ENCODE measurements around the gene NFKB2.

The NFKB2 gene

DNA sequence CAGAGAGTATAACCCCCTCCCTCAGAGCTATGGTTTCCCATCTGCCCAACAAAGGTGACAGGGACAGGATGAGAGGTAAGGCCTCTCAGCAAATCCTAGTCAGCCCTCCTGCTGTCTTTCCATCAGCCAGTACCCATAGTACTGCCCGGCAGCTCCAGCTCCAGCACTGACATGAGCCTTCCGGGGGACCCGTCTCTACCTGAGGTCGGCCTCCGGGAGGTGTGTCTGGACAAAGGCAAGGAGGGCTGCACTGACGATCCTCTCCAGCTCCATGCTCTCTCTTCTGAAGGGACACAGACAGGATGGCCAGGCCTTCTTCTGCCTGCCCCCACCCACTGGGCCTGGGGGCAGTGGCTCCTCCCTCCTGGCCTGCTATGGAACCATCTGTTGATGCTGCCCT, 29.4 kb downstream of the NFKB2 start:
- no peak for DNase-seq

DNA sequence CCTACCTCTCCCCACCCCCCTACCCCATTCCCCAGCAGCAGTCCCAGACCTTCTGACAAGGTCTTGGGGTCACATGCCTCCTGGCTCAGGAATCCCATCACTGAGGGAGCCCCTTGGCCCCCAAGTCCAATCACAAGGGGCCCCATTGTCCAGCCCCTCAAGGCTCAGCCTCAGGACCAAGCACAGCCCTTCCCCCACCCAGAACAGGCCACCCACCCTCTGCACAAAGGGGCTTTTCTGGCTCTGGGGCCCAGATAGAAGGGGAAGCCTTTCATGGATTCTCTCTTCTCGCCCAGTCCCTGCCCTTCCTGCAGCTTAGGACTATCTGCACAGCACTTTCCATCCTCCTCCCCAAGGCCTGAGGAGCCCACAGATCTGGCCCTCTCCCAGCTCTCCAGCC, 29.9 kb downstream of the NFKB2 start:
- no peak for DNase-seq

DNA sequence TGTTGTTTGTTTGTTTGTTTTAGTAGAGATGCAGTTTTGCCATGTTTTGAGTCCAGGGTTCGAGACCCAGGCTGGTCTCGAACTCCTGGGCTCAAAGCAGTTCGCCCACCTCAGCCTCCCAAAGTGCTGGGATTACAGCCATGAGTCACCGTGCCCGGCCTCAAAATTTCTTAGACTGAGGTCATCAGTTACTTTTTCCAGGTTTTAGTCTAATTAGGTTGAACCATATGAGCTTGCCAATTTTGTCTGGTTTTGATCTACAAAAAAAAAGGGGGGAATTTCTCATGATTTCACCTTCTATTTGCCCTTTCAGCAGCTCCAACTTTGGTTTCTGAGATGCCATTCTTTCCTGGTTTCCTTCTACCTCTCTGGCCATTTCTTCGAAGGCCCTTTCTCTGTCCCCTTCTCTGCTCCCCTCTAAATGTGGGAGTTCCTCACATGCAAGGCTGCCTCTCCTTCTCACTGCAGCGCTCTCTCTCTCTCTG, 31.3 kb downstream of the NFKB2 start:
- no peak for DNase-seq

DNA sequence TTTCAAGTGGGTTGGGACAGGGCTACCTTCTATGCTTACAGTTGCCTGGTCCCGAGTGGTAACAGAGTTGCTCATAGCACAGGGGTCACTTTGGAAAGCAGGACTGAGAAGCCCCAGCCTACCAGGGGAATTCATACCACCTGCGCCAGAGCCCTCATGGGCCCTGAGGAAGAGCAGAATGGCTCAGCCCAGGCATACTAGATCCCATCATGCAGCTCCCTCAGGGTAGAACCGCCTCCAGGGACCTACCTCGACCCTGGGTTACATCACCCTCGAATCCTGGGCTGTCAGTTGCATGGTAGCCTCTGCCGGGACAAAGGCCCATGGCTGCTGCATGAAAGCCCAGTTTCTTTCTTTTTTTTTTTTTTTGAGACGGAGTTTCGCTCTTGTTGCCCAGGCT, 34.0 kb downstream of the NFKB2 start:
- no peak for DNase-seq

DNA sequence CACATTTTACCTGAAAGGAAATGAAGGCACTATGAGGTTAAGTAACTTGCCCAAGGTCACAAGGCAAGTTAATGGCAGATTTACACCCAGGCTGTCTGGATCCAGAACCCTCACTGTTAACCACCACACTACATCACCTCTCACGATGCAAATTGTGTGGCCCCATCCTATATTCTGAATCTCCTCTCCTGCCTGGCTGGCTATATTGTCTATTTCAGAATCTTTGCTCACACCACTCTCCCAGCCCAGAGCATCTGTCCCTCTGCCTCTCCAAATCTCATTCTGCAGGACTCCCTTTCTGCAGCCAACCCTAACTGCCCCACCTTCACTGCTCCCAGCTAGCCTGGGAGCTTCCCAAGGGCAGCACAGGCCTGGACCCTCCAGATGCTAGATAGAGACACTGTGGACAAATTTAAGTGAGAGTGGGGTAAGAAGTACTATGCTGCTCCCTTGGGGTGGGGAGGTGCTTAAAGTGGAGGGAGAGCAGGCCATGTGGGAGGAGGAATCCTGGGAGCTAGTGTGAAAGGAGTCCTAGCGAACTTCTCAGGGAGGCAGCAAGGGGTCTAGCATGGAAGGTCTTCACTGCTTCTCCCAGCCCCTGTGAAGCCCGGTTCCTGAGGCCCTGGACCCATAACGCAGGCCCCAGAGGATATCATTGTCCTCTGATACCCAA, 36.1 kb downstream of the NFKB2 start:
- no peak for DNase-seq

DNA sequence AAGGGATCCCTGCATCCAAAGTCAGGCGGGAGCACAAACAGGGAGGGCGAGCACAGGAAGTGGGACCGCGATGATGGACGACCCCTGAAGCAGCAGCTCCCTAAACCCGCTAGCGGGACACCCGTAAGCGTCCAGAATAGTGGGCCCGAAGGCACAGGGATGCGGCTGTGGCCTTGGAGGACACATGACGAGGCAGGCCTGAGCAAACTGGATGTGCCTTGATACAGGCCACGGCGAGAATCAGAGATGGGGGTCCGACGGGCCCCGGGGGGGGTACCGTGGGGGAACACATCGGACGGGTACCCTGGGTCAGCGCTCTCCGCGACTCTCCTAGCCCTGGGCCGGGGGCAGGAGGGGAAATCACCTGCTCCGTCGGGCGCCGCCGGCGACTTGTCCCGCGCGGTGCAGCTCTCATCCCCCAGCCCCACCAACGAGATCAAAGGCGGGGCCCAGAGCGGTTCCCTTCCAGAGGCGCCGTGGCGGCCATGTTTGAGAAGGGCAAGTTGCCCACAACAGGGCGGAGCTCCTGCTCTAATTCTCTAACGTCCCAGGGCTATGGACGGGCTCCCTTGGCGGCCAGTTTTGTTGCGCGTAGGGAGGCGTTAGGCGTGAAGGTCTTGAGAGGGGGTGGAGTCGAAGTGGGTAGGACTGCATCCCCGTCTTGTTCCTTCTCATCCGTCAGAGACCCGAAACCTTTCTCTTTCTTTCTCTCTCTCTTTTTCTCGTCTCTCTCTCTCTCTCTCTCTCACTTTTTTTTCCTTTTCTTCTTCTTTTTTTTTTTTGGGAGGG, 36.9 kb downstream of the NFKB2 start, which contains the start of gene CUEDC2:
TSS of gene CUEDC2 (minus strand) at position 413 of the 789 bp plus-strand sequence. CDS start 7,386 bp downstream, outside the sequence.
- peak; percentile 98 for DNase-seq

DNA sequence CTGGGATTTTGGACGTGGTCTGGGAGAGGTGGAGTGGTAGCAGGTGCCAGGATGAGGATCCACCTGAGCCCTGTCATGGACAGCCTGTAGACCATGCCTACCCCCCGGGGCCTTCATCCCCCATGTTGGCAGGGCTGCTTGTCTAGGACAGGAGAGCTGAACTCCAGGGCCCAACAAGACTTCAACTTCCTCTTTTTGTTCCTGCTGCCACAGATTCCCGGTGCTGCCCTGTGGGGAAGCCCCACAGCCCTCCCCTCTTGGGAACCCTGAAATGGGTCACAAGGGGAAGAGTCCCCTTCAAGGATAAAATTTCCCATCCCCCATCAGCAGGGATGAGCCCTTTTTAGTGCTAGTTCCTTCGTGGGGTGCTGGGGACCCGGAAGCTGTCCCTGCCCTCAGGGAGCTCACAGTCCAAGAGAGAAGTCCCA, 38.1 kb downstream of the NFKB2 start:
- no peak for DNase-seq

DNA sequence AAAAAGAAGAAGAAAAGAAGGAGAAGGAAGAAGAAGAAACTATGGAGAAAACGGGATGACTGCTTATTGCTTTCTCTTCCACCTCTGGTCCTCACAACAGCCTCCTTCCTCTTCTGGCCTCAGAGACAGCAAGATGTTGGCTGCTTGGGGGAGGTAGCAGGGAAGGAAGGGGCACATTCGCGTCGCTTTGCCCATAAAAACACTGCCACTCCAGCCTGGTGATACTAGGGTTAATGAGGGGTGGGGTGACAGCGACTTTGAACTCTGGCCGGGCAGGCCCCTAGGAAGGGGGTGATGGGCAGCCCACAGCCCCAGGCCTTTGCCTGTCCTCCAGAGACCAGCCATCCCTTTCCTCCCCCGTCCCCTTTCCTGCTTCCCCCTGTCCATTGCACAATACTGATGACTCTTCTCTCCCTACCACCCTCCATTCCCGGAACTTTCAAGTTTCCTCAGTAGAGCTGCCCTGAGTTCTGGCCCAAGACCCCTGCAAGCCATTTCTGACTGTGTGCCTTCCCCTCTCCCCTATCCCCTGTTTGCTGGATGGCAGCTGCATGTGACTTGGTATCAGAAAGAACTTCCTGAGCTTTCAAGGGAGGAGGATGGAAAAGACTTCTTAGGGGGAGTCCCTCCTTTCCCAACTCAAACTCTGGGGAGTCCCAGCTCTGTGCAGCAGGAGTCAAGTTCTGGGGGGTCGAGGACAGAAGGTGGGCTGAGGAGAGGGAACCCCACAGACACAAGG, 39.1 kb downstream of the NFKB2 start:
- no peak for DNase-seq

DNA sequence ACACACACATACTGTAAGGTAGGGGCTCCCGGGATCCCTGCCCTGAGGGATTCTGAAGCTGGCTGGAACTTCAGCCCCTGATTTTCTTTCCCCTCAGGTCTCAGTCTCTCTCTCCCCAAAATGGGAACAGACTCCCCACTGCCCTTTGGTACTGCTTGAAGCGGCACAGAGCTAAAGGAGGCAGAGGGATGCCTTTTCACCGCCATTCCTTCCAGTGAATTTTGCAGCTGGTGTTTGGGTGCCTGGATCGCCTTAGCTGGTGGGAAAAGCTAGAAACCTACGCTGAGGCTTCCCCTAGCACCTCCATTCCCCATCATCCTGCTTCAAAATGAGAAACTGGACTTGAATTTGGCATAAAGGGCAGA, 39.6 kb downstream of the NFKB2 start:
- DNase-seq = no peak

DNA sequence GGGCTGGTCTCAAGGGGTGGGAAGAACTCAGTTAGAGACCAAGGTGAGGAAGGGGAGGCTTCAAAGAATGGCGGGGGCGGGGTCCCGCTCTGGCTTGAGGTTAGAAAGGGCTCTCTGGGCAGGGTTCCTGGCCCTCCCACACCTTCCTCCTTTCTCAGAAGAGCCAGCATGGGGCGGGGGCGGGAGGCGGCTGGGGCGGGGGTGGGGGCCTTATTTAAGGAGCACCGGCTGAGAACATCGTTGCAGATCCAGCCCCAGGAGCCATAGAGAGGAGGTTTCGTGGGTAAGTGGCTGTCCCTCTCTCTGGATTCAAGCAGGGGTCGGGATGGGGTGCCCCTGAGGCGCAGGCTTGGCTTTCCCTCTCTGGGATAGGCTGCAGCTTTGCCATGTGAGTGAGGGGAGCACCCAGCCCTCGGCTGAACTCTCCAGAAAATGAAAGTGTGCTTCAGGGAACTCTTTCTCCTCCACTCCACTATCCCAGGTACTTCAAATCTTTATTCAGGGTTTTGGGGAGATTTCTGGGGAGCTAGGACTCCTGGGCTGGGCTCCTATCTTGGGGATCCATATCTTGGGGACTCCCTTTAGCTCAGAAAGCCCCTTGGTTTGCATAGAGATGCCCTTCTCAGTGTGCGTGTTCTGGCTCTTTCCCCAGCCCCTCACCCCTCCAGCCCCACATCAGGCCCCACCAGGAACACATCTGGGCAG, 40.2 kb downstream of the NFKB2 start:
- peak; percentile 77 for DNase-seq

DNA sequence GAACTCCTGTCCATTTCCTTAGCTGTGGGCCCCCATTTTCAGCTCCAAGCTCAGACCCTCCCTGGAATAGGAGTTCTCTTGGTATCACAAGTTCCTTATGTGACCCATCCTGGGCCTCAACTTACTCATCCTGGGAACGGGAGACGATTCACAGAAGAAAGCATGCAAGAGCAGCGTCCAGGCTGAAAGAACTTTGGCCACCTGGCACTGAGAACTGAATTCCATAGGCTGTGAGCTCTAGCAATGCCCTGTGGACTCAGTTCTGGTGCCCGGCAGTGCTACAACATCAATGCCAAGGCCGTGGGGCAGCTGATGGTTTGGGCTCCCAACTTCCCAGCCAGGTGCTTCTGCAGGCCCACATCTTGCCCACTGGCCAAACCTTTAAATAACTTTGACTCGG, 40.8 kb downstream of the NFKB2 start:
- no peak for DNase-seq

DNA sequence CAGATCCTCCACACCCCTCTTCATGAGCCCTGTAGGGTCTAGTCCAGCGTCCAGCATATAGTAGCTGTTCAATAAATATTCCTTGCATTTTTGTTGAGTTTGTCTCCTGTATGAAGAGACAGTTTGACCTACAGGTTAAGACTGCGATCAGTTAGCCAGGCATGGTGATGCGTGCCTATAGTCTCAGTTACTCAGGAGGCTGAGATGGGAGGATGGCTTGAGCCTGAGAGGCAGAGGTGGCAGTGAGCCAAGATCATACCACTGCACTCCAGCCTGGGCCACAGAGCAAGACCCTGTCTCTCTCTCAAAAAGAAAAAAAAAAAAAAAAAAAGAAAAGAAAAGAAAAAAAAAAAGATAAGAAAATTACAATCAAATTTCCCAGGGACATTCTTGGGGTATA, 42.0 kb downstream of the NFKB2 start:
- DNase-seq = no peak

DNA sequence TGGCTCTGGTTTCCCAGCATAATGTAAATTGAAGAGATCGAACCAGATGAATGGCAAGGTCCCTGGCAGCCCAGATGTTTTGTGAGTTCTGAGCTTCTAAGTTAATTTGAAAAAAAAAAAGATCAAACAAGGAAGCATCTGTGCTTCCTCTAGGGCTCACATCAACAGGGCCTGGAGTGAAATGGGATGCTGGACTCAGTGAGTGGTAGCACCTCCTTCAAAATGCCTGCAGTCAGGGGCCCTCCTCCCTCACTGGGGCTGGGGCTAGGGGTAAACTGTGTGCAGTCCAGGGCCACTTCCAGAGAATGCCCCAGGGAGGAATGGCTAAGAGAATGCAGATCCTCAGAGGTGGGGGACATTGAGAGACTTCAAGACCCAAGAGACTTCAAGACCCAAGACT, 42.9 kb downstream of the NFKB2 start:
- no peak for DNase-seq

DNA sequence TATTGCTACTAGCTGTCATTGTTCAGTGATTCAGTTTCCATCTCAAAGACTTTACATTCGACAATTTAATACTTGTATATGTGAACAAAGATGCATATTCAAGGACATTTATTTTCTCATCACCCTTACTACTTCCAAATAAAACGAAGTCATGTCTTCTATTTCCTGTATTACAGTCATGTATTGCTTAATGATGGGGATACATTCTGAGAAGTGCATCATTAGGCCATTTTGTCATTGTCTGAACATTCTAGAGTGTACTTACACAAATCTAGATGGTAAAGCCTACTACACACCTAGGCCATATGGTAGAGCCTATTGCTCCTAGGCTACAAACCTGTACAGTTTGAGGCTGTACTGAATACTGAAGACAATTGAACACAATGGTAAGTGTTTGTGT, 49.3 kb downstream of the NFKB2 start:
- DNase-seq = no peak

DNA sequence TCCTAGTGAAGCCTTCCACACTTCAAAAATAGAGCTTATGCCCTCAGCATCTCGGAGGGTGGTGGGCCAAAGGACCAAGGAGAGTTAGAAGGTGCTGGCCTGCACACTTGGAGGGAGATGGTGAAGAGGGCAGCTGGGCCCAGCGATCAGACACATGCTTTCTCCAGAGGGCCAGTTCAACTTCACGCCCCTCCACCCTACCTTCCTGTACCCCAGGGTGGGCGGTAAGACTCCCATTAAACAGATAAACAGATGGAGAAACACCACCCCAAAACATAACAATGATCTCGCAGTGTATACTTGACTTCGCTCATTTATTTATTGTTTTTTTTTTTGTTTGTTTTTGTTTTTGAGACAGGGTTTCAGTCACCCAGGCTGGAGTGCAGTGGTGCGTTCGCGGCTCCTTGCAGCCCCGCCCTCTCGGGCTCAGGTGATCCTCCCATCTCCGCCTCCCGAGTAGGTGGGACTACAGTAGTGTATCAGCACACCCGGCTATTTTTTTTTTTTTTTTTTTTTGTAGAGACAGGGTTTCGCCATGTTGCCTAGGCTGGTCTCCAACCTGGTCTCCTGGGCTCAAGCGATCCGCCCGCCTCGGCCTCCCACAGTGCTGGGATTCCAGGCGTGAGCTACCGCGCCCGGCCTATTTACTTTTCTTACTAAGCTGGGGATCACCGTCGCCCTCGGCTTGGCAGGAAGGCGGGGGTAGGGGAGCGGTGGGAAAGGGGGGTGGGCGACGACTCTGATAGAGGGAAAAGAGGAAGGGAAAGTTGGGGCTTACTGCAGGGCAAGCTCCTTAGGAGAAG, 54.0 kb downstream of the NFKB2 start:
- peak; percentile 90 for DNase-seq

DNA sequence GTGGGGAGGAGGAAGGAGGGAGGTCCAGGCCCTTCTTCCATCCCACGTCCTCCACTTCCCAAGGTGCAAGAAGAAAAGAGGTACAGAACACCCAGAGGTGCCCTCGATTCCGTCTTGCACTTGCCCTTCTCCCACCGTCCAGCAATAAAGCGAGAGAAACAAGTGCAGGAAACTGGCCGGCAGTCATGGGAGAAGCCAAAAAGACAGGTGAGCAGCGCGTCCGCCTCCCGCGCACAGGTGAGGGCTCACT, 54.5 kb downstream of the NFKB2 start:
- no peak for DNase-seq

DNA sequence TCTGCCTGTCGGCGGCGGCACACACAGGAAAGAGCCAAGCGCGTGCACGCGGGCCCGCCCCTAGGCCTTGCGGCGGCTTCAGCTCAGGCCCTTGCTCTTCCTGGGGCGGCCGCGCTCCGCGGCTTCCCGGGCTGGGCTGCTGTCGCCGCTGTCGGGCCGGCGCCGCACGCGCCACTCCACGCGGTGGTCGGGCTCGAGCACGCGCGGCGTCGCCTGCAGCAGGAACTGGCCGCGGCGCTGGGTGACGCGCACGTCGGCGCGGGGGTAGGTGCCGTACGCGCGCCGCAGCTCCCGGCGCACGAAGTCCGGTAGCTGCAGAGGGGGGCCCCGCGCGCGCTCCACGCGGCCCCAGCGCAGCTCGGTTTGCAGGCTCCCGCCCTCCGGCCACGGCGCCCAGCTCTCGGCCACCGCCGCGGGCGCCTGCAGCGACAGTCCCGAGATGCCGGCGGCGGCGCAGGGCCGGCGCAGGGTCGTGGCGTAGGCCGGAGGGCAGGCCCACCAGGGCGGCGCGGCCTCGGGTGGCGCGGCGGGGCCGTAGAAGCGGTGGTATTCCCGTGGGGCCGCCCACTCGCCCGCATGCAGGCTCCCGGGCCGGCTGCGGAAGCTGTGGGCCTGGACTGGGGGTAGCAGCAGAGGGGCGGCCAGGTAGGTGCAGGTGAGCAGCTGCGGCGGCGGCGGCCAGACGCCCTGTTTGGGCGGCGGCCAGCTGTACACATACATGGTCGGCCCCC, 55.0 kb downstream of the NFKB2 start:
- peak; percentile 94 for DNase-seq

DNA sequence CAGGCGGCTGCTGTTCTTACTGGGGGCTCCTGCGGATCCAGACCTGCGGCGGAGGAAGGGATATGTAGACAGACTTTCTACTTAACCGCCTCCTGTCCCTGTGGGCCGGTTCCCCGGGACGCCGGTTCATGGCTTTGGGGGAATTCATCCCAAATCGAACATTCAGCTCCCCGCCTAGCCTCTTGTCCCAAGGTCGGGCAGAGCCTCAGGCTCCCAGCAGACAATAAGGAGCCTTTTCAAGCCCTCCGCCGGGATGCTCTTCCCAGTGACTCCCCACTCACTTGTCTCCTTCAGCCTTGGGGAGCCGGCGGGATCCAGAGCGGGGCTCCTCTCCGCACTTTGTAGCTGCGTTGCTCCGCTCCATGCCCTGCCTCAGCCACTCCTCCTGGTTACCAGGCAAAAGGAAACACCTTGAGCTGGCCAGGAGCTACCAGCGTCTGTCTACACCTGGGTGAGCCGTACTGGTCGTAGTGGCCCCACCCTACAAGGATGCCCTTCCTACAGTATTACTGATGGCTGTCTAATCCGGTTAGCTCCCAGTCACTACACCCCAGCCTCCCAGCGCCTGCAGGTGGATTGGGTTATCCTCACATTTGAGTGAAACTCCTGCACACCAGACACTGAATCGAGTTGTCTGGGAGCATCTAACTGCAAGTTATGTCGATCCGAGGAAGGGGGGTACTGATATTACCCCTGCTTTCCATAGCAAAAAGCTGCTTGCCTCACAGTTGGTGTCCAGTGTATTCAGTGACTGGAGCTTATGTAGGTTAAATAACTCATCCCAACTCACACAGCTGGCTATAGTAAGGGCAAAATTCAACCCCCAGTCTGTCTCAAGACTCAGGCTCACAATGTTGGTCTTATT, 55.8 kb downstream of the NFKB2 start, which contains the start of gene C10orf95:
TSS of gene C10orf95 (minus strand) at position 439 of the 865 bp plus-strand sequence. CDS start 450 bp downstream, outside the sequence.
- no peak for DNase-seq
